Uterus (tissue), 2 donors: ENCODE measurements around the gene TXLNG.

ENCODE experiments used
- POLR2A ChIP-seq, 2 donors: fragments of 450-650 bp; IDR thresholded peaks; one replicate each; pipeline ENCODE4 v1.6.1; 2016; ENCODE audit warnings: antibody characterized with exemption in 2 of 2, mild to moderate bottlenecking in 1 of 2, moderate library complexity in 1 of 2
- TF ChIP-seq, protein P1 (sequence below), 4 experiments: fragments of 200-600 bp in 2 of 4; fragments of 450-650 bp in 2 of 4; sonication (generic) in 2 of 4; IDR thresholded peaks; one replicate each; pipeline ENCODE4 v1.5.1; 2016 to 2019; ENCODE audit warnings: antibody characterized with exemption in 4 of 4, mild to moderate bottlenecking in 2 of 4, moderate library complexity in 1 of 4

DNA sequence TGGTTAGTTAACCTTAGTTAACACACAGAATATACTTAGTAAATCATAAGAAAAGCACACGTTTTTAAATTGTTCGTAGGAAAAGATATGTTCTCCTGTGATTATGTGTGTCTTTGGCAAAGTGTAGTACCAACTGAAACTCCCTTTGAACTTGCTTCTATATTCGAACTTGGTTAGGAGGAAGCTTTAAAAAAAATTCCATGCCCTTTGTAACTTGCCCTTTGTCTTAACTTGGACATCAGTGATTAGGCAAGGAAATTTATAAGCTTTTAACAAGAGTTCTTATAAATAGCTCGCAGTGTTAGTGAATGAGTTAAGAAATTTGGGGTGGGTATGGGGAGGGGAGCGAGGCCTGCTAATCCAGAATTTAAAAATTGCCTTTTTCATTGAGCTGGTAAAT is 33.4 kb downstream of the TXLNG start:
- TF ChIP-seq, protein P1, sequence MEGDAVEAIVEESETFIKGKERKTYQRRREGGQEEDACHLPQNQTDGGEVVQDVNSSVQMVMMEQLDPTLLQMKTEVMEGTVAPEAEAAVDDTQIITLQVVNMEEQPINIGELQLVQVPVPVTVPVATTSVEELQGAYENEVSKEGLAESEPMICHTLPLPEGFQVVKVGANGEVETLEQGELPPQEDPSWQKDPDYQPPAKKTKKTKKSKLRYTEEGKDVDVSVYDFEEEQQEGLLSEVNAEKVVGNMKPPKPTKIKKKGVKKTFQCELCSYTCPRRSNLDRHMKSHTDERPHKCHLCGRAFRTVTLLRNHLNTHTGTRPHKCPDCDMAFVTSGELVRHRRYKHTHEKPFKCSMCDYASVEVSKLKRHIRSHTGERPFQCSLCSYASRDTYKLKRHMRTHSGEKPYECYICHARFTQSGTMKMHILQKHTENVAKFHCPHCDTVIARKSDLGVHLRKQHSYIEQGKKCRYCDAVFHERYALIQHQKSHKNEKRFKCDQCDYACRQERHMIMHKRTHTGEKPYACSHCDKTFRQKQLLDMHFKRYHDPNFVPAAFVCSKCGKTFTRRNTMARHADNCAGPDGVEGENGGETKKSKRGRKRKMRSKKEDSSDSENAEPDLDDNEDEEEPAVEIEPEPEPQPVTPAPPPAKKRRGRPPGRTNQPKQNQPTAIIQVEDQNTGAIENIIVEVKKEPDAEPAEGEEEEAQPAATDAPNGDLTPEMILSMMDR (IDR thresholded peaks at IDR 0.05): no peak
- no peak for TF ChIP-seq POLR2A (IDR thresholded peaks at IDR 0.05)
